Measurements from ENCODE around the gene CCNT2.
A peak's percentile ranks its signal among the peaks of the same experiment; 100 is the strongest.

Gene CCNT2

GRCh38 chr2:134883552-134884293 is 34.9 kb upstream of the CCNT2 start:
- H3K4me3 ChIP-seq (ENCODE audit: low read depth, low read length), result no peak overlapping the region
- no peak for DNase-seq (ENCODE audit: low read depth)
- TF ChIP-seq POLR2A (IDR thresholded peaks at IDR 0.05; ENCODE audit: extremely low read depth, insufficient read length) (no peak), MYC (IDR thresholded peaks at IDR 0.05; ENCODE audit: low read depth, low read length) (no peak), CTCF (IDR thresholded peaks at IDR 0.05; ENCODE audit: low read depth, low read length) (no peak)
- TF ChIP-seq, protein P1, sequence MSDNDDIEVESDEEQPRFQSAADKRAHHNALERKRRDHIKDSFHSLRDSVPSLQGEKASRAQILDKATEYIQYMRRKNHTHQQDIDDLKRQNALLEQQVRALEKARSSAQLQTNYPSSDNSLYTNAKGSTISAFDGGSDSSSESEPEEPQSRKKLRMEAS (IDR thresholded peaks at IDR 0.05; ENCODE audit: low read depth, low read length), result no peak

GRCh38 chr2:134884435-134884834 is 34.2 kb upstream of the CCNT2 start:
- no peak for DNase-seq (ENCODE audit: low read depth)

DNA sequence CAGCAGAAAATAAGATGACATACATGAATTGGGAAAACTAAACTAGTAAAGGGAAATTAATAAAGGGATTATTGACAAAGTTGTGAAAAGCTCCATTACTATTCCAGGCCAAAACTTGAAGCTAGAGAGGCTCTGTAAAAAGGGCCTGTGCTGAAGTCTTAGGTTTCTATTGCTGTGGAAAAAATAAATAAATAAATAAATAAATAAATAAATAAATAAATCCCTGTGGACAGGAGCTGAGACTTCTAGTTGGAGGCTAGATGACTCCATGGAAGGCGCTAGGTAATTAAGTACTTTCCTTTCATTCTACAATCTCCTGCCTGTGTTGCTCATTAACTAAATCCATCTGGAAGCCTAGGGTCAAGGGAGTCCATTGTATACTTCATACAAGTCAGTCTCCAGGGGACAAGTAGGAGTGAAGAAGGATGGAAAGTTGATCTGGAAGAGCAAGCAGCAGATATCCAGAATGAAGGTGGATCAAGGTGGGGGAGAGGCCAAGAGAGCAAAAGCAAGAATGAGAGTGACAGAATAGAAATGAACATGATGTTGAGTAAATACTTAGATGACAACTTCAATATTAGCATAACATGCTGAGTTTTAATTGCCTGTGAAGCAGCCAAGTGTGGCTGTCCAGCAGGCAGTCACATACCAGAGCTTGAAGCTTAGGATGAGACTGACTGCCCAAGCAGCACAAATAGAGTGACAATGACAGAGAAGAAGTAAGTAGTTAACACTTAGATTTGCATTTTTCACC is 26.2 kb upstream of the CCNT2 start:
- no peak for DNase-seq (ENCODE audit: low read depth)
- TF ChIP-seq, protein P1 (IDR thresholded peaks at IDR 0.05; ENCODE audit: low read depth, low read length), result no peak
- TF ChIP-seq CTCF (IDR thresholded peaks at IDR 0.05; ENCODE audit: low read depth, low read length) (no peak), POLR2A (IDR thresholded peaks at IDR 0.05; ENCODE audit: extremely low read depth, insufficient read length) (no peak), MYC (IDR thresholded peaks at IDR 0.05; ENCODE audit: low read depth, low read length) (no peak)
- no peak overlapping the region for H3K4me3 ChIP-seq (ENCODE audit: low read depth, low read length)

More at GRCh38 chr2:134884435-134884834, 34.2 kb upstream of the CCNT2 start:
- no peak overlapping the region for H3K4me3 ChIP-seq (ENCODE audit: low read depth, low read length)
- no peak for TF ChIP-seq CTCF (IDR thresholded peaks at IDR 0.05; ENCODE audit: low read depth, low read length)
- TF ChIP-seq POLR2A (IDR thresholded peaks at IDR 0.05; ENCODE audit: extremely low read depth, insufficient read length), result no peak
- TF ChIP-seq MYC (IDR thresholded peaks at IDR 0.05; ENCODE audit: low read depth, low read length), result no peak
- TF ChIP-seq, protein P1 (IDR thresholded peaks at IDR 0.05; ENCODE audit: low read depth, low read length), result no peak

- H3K4me3 ChIP-seq (ENCODE audit: low read depth, low read length), result no peak overlapping the region
- DNase-seq (ENCODE audit: low read depth), result peak; percentile 15
- no peak for TF ChIP-seq POLR2A (IDR thresholded peaks at IDR 0.05; ENCODE audit: extremely low read depth, insufficient read length)
- TF ChIP-seq CTCF (IDR thresholded peaks at IDR 0.05; ENCODE audit: low read depth, low read length), result no peak
- TF ChIP-seq, protein P1 (IDR thresholded peaks at IDR 0.05; ENCODE audit: low read depth, low read length), result no peak
- no peak for TF ChIP-seq MYC (IDR thresholded peaks at IDR 0.05; ENCODE audit: low read depth, low read length)
Observed at GRCh38 chr2:134897932-134898331, 20.7 kb upstream of the CCNT2 start.

DNA sequence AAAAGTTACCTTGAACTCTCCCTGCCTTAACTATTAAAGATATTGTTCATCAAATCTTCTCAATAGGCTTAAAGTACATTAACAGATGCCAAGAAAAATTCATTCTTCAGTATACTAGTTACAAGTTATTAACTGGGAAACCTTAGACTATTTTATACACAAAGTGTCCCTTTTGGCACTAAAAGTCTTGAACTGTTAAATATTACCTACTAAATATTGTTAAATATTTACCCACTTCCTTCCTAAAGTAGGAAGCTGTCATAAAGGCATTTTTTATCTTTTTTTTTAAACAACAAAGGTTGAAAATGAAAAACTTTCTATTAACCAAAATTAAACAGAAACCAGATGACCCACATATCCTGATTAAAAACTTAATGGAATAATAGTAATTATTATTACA is 19.4 kb upstream of the CCNT2 start:
- H3K4me3 ChIP-seq (ENCODE audit: low read depth, low read length), result no peak overlapping the region
- DNase-seq (ENCODE audit: low read depth), result no peak
- no peak for TF ChIP-seq MYC (IDR thresholded peaks at IDR 0.05; ENCODE audit: low read depth, low read length)
- TF ChIP-seq, protein P1 (IDR thresholded peaks at IDR 0.05; ENCODE audit: low read depth, low read length), result no peak
- TF ChIP-seq POLR2A (IDR thresholded peaks at IDR 0.05; ENCODE audit: extremely low read depth, insufficient read length), result no peak
- TF ChIP-seq CTCF (IDR thresholded peaks at IDR 0.05; ENCODE audit: low read depth, low read length), result no peak
